ENCODE results near the gene SLC4A11. TPM values are rescaled to one million over a fixed set of nuclear protein-coding genes. Genes with fewer than 3 reads are reported as not detected.

SLC4A11 gene
- polyA plus RNA-seq, 1 of the 3 experiments (the other 2 are of a cell fraction) = 2.7 TPM

- no peak overlapping the region for H3K4me2 ChIP-seq
- no peak overlapping the region for H3K4me3 ChIP-seq (ENCODE audit: low read depth in 2 of 2, low read length in 1 of 2)
- H2AFZ ChIP-seq (ENCODE audit: low read depth) = no peak overlapping the region
- H3K9me3 ChIP-seq = no peaks in the 10 kb centered on the region
- H3K4me1 ChIP-seq (ENCODE audit: control insufficient read depth in 1 of 2, insufficient read depth in 2 of 2, low read depth in 1 of 2, low read length in 1 of 2) = no peaks in the 10 kb centered on the region
- TF ChIP-seq RAD21 (IDR thresholded peaks at IDR 0.05; ENCODE audit: low read length) = no peak
- no peak for TF ChIP-seq JUND (IDR thresholded peaks at IDR 0.05)
- no peak for TF ChIP-seq RFX5 (IDR thresholded peaks at IDR 0.05; ENCODE audit: low read length)
- no peak for TF ChIP-seq EZH2phosphoT487 (IDR thresholded peaks at IDR 0.05; ENCODE audit: borderline replicate concordance, low read depth)
- no peak for TF ChIP-seq GABPA (IDR thresholded peaks at IDR 0.05; ENCODE audit: low read depth)
- TF ChIP-seq EP300 (IDR thresholded peaks at IDR 0.05; ENCODE audit: borderline replicate concordance in 1 of 2, low read depth in 1 of 2, low read length in 1 of 2) = no peak
- no peak for TF ChIP-seq MEF2A (IDR thresholded peaks at IDR 0.05; ENCODE audit: borderline replicate concordance, low read depth)
- no peak overlapping the region for H3K9ac ChIP-seq
- H3K27me3 ChIP-seq (ENCODE audit: insufficient read depth) = no peaks in the 10 kb centered on the region
- DNase-seq = no peak
- no peaks in the 10 kb centered on the region for H4K20me1 ChIP-seq (ENCODE audit: insufficient read depth)
- no peaks in the 10 kb centered on the region for H3F3A ChIP-seq (replicated peaks; ENCODE audit: insufficient read depth)
- POLR2A ChIA-PET = no interaction called here
- H3K9me2 ChIP-seq = no peaks in the 10 kb centered on the region
- H3K79me2 ChIP-seq (ENCODE audit: insufficient read depth) = no peaks in the 10 kb centered on the region
- WGBS (ENCODE audit: low lambda C conversion rate) = 93% methylated on average over 8 of the region's 8 CpGs
- no peak overlapping the region for H3K27ac ChIP-seq (ENCODE audit: low read depth in 2 of 2, low read length in 1 of 2)
- CTCF ChIA-PET = interaction anchor here (1.8 kb wide), 1 partner anchor 92 kb away, joined by 7 read pairs; no protein-coding TSS in a partner anchor
- H3K36me3 ChIP-seq (replicated peaks in 1 of 2; ENCODE audit: control insufficient read depth in 1 of 2, insufficient read depth in 2 of 2, low read length in 1 of 2) = peaks cover 12 to 19% of the 10 kb centered on the region in 2 experiments
Observed at GRCh38 chr20:3224681-3225421, 14.1 kb downstream of the SLC4A11 start.

GRCh38 chr20:3223994-3224680 lies 14.9 kb downstream of the SLC4A11 start:
- DNase-seq = no peak

DNA sequence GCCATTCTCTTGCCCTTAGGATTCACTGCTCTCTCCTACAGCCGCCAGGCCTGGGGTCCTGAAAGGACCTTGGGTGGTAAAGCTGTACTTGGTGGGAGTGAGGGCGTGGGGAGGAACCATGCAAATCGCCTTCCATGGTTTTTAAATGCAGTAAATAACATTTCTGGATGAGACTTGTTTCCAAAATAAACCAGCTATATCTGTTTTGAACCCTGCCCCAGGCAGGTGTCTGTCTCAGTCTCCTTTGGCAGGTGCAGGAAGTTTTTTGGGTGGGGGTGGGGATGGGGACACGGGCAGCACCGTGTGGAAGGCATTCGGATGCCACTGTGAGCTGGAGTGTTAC lies 15.4 kb downstream of the SLC4A11 start:
- Histone ChIP-seq H3K9me3 (no peaks in the 10 kb centered on the region), H3F3A (replicated peaks; ENCODE audit: insufficient read depth) (no peaks in the 10 kb centered on the region), H3K4me2 (no peak overlapping the region), H3K9ac (no peak overlapping the region), H3K9me2 (no peaks in the 10 kb centered on the region), H3K4me1 (ENCODE audit: control insufficient read depth in 1 of 2, insufficient read depth in 2 of 2, low read depth in 1 of 2, low read length in 1 of 2) (peaks cover 0 to 1% of the 10 kb centered on the region in 2 experiments; a peak in 1 of 4 replicates), H4K20me1 (ENCODE audit: insufficient read depth) (no peaks in the 10 kb centered on the region), H3K79me2 (ENCODE audit: insufficient read depth) (no peaks in the 10 kb centered on the region), H3K27ac (ENCODE audit: low read depth in 2 of 2, low read length in 1 of 2) (no peak overlapping the region), H2AFZ (ENCODE audit: low read depth) (no peak overlapping the region), H3K27me3 (ENCODE audit: insufficient read depth) (no peaks in the 10 kb centered on the region), H3K4me3 (ENCODE audit: low read depth in 2 of 2, low read length in 1 of 2) (no peak overlapping the region), H3K36me3 (replicated peaks in 1 of 2; ENCODE audit: control insufficient read depth in 1 of 2, insufficient read depth in 2 of 2, low read length in 1 of 2) (peaks cover 12 to 19% of the 10 kb centered on the region in 2 experiments)
- ChIA-PET POLR2A (interaction anchor here (0.7 to 1.0 kb wide), 2 partner anchors 12 to 16 kb away, joined by 3 read pairs; partner anchors contain the start of gene SLC4A11), CTCF (interaction anchor here (1.8 kb wide), 1 partner anchor 93 kb away, joined by 9 read pairs; no protein-coding TSS in a partner anchor)
- 96% methylated on average over 6 of the region's 6 CpGs for WGBS (ENCODE audit: low lambda C conversion rate)
- DNase-seq = no peak
- no peak for TF ChIP-seq EZH2phosphoT487 (IDR thresholded peaks at IDR 0.05; ENCODE audit: borderline replicate concordance, low read depth)
- TF ChIP-seq MEF2A (IDR thresholded peaks at IDR 0.05; ENCODE audit: borderline replicate concordance, low read depth) = no peak
- no peak for TF ChIP-seq PBX3 (IDR thresholded peaks at IDR 0.05)
- TF ChIP-seq, protein P1, sequence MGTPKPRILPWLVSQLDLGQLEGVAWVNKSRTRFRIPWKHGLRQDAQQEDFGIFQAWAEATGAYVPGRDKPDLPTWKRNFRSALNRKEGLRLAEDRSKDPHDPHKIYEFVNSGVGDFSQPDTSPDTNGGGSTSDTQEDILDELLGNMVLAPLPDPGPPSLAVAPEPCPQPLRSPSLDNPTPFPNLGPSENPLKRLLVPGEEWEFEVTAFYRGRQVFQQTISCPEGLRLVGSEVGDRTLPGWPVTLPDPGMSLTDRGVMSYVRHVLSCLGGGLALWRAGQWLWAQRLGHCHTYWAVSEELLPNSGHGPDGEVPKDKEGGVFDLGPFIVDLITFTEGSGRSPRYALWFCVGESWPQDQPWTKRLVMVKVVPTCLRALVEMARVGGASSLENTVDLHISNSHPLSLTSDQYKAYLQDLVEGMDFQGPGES (IDR thresholded peaks at IDR 0.05; ENCODE audit: low read depth, low read length) = no peak
- no peak for TF ChIP-seq GABPA (IDR thresholded peaks at IDR 0.05; ENCODE audit: low read depth)
- TF ChIP-seq, protein P2, sequence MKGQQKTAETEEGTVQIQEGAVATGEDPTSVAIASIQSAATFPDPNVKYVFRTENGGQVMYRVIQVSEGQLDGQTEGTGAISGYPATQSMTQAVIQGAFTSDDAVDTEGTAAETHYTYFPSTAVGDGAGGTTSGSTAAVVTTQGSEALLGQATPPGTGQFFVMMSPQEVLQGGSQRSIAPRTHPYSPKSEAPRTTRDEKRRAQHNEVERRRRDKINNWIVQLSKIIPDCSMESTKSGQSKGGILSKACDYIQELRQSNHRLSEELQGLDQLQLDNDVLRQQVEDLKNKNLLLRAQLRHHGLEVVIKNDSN (IDR thresholded peaks at IDR 0.05; ENCODE audit: borderline replicate concordance, low read depth) = no peak
- no peak for TF ChIP-seq NFIC (IDR thresholded peaks at IDR 0.05; ENCODE audit: borderline replicate concordance)
- TF ChIP-seq TAF1 (IDR thresholded peaks at IDR 0.05; ENCODE audit: borderline replicate concordance, low read depth, low read length) = no peak
- no peak for TF ChIP-seq RXRA (IDR thresholded peaks at IDR 0.05; ENCODE audit: borderline replicate concordance, low read depth)

More at GRCh38 chr20:3223994-3224680, 14.9 kb downstream of the SLC4A11 start:
- Histone ChIP-seq H3K79me2 (ENCODE audit: insufficient read depth) (no peaks in the 10 kb centered on the region), H4K20me1 (ENCODE audit: insufficient read depth) (no peaks in the 10 kb centered on the region), H3K9ac (no peak overlapping the region), H3F3A (replicated peaks; ENCODE audit: insufficient read depth) (no peaks in the 10 kb centered on the region), H3K4me3 (ENCODE audit: low read depth in 2 of 2, low read length in 1 of 2) (no peak overlapping the region), H3K9me3 (no peaks in the 10 kb centered on the region), H3K36me3 (replicated peaks in 1 of 2; ENCODE audit: control insufficient read depth in 1 of 2, insufficient read depth in 2 of 2, low read length in 1 of 2) (peaks cover 12 to 19% of the 10 kb centered on the region in 2 experiments), H3K27ac (ENCODE audit: low read depth in 2 of 2, low read length in 1 of 2) (no peak overlapping the region), H3K27me3 (ENCODE audit: insufficient read depth) (no peaks in the 10 kb centered on the region), H3K4me2 (no peak overlapping the region), H3K9me2 (no peaks in the 10 kb centered on the region), H3K4me1 (ENCODE audit: control insufficient read depth in 1 of 2, insufficient read depth in 2 of 2, low read depth in 1 of 2, low read length in 1 of 2) (no peaks in the 10 kb centered on the region), H2AFZ (ENCODE audit: low read depth) (no peak overlapping the region)
- TF ChIP-seq SMC3 (IDR thresholded peaks at IDR 0.05; ENCODE audit: low read depth, low read length) (no peak), EZH2phosphoT487 (IDR thresholded peaks at IDR 0.05; ENCODE audit: borderline replicate concordance, low read depth) (no peak), CHD2 (IDR thresholded peaks at IDR 0.05; ENCODE audit: low read length, partially characterized antibody) (no peak), ELF1 (IDR thresholded peaks at IDR 0.05) (no peak), FOXJ3 (CRISPR knock-in tag; IDR thresholded peaks at IDR 0.05) (no peak), MXI1 (IDR thresholded peaks at IDR 0.05; ENCODE audit: low read depth, low read length) (no peak)
- ChIA-PET CTCF (interaction anchor here (1.8 kb wide), 2 partner anchors 92 kb away, joined by 7 to 9 read pairs; no protein-coding TSS in a partner anchor), POLR2A (interaction anchor here (0.7 kb wide), 1 partner anchor 13 kb away, joined by 3 read pairs; no protein-coding TSS in a partner anchor)
- WGBS (ENCODE audit: low lambda C conversion rate) = 84% methylated on average over 15 of the region's 20 CpGs
